ENCODE measurements around the gene P2RY2. TPM values are rescaled to one million over a fixed set of nuclear protein-coding genes. Genes with fewer than 3 reads are reported as not detected.

Gene P2RY2
- total and polyA plus RNA-seq, 9 of the 15 experiments (the other 6 are each of a cell fraction or from before 2014, with no cell fraction given), result not detected

DNA sequence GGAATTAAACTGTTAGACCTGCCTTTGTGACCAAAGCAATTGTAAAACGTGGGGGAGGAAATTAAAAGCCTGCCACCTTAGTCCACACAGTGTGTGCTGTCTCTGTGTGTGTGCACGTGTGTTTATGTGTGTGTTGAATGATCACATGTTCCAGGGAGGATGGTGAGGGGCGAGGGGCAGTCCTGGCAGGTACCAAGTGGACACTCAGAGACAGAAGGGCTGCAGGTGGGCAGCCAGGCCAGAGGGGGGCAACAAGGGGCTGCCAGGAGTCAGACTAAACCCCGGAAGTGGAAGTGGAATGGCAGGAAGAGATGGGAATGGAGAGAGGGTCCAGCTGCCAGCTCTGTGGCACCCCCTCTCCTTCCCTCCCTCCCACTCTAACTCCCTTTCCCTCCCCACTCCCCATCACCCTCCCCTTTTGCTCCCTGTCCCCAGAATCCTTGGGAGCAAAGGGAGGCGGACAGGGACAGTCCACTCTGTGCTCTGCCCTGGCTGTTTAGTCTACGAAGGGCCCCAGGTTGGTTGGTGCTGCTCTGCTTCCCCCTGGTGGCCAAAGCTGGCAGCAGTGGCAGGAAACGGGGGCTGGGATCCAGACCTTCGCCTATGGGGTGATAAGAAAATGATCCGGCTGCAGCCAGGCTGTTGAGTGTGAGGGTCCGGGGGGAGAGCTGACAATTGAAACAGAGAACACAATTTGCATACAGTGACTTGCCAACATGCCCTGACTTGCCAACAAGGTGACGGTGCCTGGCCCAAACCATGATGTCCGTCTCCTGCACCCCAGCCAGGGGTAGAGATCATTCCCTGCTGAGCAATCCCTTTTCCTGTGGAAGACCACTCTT is 24.4 kb downstream of the P2RY2 start (continued):
- peak in 1 of 2 experiments; percentile 38 for TF ChIP-seq AFF1 (IDR thresholded peaks at IDR 0.05; ENCODE audit: low read depth in 1 of 2, partially characterized antibody in 2 of 2)
- TF ChIP-seq ZNF668 (CRISPR knock-in tag; IDR thresholded peaks at IDR 0.05), result no peak
- TF ChIP-seq MTA1 (IDR thresholded peaks at IDR 0.05; ENCODE audit: borderline replicate concordance), result no peak
- no peak for TF ChIP-seq BRF1 (IDR thresholded peaks at IDR 0.05; ENCODE audit: borderline replicate concordance, extremely low read depth, insufficient read length)
- TF ChIP-seq, protein P1, sequence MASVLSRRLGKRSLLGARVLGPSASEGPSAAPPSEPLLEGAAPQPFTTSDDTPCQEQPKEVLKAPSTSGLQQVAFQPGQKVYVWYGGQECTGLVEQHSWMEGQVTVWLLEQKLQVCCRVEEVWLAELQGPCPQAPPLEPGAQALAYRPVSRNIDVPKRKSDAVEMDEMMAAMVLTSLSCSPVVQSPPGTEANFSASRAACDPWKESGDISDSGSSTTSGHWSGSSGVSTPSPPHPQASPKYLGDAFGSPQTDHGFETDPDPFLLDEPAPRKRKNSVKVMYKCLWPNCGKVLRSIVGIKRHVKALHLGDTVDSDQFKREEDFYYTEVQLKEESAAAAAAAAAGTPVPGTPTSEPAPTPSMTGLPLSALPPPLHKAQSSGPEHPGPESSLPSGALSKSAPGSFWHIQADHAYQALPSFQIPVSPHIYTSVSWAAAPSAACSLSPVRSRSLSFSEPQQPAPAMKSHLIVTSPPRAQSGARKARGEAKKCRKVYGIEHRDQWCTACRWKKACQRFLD (CRISPR knock-in tag; IDR thresholded peaks at IDR 0.05), result no peak
- TF ChIP-seq ELF4 (CRISPR knock-in tag; IDR thresholded peaks at IDR 0.05), result no peak
- TF ChIP-seq ZNF592 (IDR thresholded peaks at IDR 0.05), result no peak
- TF ChIP-seq SP1 (CRISPR knock-in tag; IDR thresholded peaks at IDR 0.05), result no peak
- no peak for TF ChIP-seq ZNF224 (CRISPR knock-in tag; IDR thresholded peaks at IDR 0.05)
- peak; percentile 63; the same call in 1 of the 2 replicates for TF ChIP-seq CTBP1 (IDR thresholded peaks at IDR 0.05; ENCODE audit: borderline replicate concordance)
- TF ChIP-seq ZNF586 (CRISPR knock-in tag; conservative IDR thresholded peaks at IDR 0.05), result no peak
- TF ChIP-seq ZNF311 (CRISPR knock-in tag; IDR thresholded peaks at IDR 0.05), result no peak
- TF ChIP-seq, protein P2, sequence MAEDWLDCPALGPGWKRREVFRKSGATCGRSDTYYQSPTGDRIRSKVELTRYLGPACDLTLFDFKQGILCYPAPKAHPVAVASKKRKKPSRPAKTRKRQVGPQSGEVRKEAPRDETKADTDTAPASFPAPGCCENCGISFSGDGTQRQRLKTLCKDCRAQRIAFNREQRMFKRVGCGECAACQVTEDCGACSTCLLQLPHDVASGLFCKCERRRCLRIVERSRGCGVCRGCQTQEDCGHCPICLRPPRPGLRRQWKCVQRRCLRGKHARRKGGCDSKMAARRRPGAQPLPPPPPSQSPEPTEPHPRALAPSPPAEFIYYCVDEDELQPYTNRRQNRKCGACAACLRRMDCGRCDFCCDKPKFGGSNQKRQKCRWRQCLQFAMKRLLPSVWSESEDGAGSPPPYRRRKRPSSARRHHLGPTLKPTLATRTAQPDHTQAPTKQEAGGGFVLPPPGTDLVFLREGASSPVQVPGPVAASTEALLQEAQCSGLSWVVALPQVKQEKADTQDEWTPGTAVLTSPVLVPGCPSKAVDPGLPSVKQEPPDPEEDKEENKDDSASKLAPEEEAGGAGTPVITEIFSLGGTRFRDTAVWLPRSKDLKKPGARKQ (CRISPR knock-in tag; IDR thresholded peaks at IDR 0.05), result no peak

All from K562 (cell line).